Ovary (tissue), 3 donors: ENCODE measurements around the gene NF1.

Source experiments
- CTCF ChIP-seq, 3 donors: fragments of 450-650 bp in 2 of 3; fragments of 200-600 bp in 1 of 3; IDR thresholded peaks; one replicate each; pipeline versions ENCODE4 v1.5.1 to v1.8.0; 2016 to 2022; ENCODE audit warnings: antibody characterized with exemption in 3 of 3, mild to moderate bottlenecking in 1 of 3
- EP300 ChIP-seq: sonication (generic); formaldehyde crosslinking; IDR thresholded peaks from one replicate; pipeline ENCODE4 v1.6.1; 2017; ENCODE audit warnings: antibody characterized with exemption
- donor health status: DM: no; HTN: no; CAD: no.

- no peak for TF ChIP-seq EP300
- TF ChIP-seq CTCF (IDR thresholded peaks at IDR 0.05): no peak
Observed at GRCh38 chr17:31357091-31357490, 262.3 kb downstream of the NF1 start.
